Measurements from ENCODE around the gene ITGAL.

GRCh38 chr16:30528799-30529457 lies 56.4 kb downstream of the ITGAL start:
- TF ChIP-seq EP300 (IDR thresholded peaks at IDR 0.05; ENCODE audit: low read depth) (no peak), CTCF (IDR thresholded peaks at IDR 0.05) (no peak)

Measured in transverse colon (tissue), 3 donors.